ENCODE data around the gene ACTR1B.
"Not testable (repeated sequence)": the region's sequence is repeated elsewhere in the genome, so short reads cannot be mapped to it uniquely, and the experiment has no call there.

ACTR1B gene

DNA sequence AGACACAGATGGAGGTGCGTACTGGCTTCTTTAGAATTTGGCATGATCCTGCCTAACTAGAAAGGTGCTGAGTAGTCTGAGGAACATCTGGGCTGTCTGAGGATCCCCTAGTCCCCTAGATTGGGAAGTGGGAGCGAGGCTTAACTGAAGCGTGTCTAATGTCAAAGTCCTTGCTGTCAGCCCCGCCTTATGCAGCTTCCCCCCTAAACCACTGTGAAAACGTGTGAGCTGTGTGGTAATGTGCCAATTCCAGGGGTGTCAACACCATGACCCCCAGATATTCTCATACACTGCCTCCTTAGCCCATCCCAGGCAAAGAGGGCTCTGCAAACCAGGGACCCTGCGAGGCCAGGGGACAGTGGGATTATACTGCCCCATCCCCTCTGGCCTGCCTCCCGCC lies 51.9 kb downstream of the ACTR1B start:
- DNase-seq = not testable (repeated sequence)

DNA sequence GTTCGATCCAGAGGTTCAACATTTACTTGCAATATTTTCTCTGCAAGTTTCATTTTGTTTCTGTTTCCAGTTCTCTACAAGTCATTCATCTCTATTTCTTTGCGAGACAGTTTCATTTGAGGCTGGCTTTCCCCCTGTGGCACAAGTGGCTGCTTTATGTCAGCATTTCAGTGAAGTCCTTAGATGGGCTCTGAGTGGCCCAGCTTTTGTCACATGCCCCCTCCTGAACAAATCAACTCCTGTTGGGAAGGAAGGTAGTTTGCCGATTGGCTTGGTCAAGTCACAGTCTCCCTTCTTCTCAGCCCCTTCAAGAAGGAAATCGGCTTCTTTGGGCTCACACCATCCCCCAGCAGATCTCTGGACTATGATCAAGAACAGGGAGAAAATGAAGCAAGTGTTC lies 55.1 kb downstream of the ACTR1B start:
- not testable (repeated sequence) for DNase-seq
